Mammary epithelial cell (primary cell): ENCODE results near the gene GALNTL6.

Experiments
- CTCF ChIP-seq, 2 donors: IDR thresholded peaks in 1 of 2; conservative IDR thresholded peaks in 1 of 2; 2 replicates each; pipeline ENCODE4 v1.5.1; 2011 to 2012; ENCODE audit warnings: inconsistent platforms in 2 of 2, low read length in 2 of 2, mild to moderate bottlenecking in 2 of 2, control low read depth in 1 of 2, low read depth in 1 of 2; ENCODE audit not compliant: insufficient read depth in 1 of 2; ENCODE audit errors: extremely low read depth in 1 of 2
- EZH2 ChIP-seq: IDR thresholded peaks from 2 replicates; pipeline ENCODE4 v1.6.1; 2012; ENCODE audit warnings: low read length, inconsistent platforms, borderline replicate concordance

DNA sequence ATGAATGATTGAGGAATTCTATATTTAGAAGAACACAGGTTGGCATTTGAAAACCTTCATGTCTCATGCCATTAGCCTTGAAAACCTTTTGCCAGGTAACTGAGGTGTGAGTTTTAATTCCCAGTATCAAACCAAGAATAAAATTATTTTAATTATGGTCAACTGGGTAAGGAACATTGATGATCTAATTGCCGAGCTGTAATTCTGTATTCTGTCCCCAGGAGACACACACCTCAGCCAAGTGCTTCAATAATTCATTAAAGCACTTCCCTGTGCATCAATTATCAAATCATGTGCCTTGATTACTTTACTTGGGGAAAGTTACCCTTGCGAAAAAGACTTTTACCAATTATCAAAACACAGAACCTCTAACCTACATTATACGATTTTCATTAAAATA lies 1023.5 kb downstream of the GALNTL6 start:
- TF ChIP-seq CTCF (conservative IDR thresholded peaks at IDR 0.05 in 1 of 2, IDR thresholded peaks at IDR 0.05 in 1 of 2; ENCODE audit: extremely low read depth in 1 of 2, insufficient read depth in 1 of 2, low read depth in 1 of 2, low read length in 2 of 2) (no peak), EZH2 (no peak)
